ENCODE results near the gene MAGEF1. TPM values are rescaled to one million over a fixed set of nuclear protein-coding genes. Genes with fewer than 3 reads are reported as not detected.

MAGEF1 gene
- total and polyA plus RNA-seq, 2 donors (not counting 3 experiments of a cell fraction or from before 2014, with no cell fraction given): 7.0 to 14.2 TPM

- no peaks in the 10 kb centered on the region for H4K20me1 ChIP-seq (replicated peaks; ENCODE audit: control insufficient read depth, extremely low read depth, insufficient read depth, low read length)
- H3K9me3 ChIP-seq (replicated peaks; ENCODE audit: control insufficient read depth, insufficient read depth, low read length): no peaks in the 10 kb centered on the region
- H3K79me2 ChIP-seq (ENCODE audit: control insufficient read depth, insufficient read depth, low read length): no peaks in the 10 kb centered on the region
- intact Hi-C loops (cut with micrococcal nuclease): no loop called here
- H3K27me3 ChIP-seq (ENCODE audit: control insufficient read depth in 2 of 2, insufficient read depth in 2 of 2, low read length in 2 of 2): peaks cover 0 to 5% of the 10 kb centered on the region in 2 experiments
- ChIA-PET CTCF (no interaction called here), POLR2A (no interaction called here)
- dilution Hi-C loops (cut with MboI; ENCODE audit: extremely low pct_ligation_motif_present, low sequenced_read_pairs): no loop called here
- FAIRE-seq (no peak), DNase-seq (ENCODE audit: low read depth, low spot score) (no peak)
- no peak overlapping the region for H3K4me3 ChIP-seq (replicated peaks in 1 of 3; ENCODE audit: insufficient read depth in 1 of 3, low read depth in 1 of 3, low read length in 3 of 3)
- no peak overlapping the region for H3K4me2 ChIP-seq (ENCODE audit: insufficient read depth, low read length)
- H3K27ac ChIP-seq (ENCODE audit: insufficient read depth, low read depth, low read length): no peak overlapping the region
- H3K36me3 ChIP-seq (ENCODE audit: control insufficient read depth in 2 of 2, extremely low read depth in 1 of 2, insufficient read depth in 2 of 2, low read length in 2 of 2): no peaks in the 10 kb centered on the region
- H3K9ac ChIP-seq (replicated peaks; ENCODE audit: extremely low read depth, insufficient read depth, low read length): no peak overlapping the region
- no peak overlapping the region for H2AFZ ChIP-seq (ENCODE audit: low read depth, low read length)
- H3K9me1 ChIP-seq (replicated peaks; ENCODE audit: control insufficient read depth, extremely low read depth, insufficient read depth, low read length): no peaks in the 10 kb centered on the region
- BruUV-seq (replicated peaks): no TSS peak
- TF ChIP-seq FOS (IDR thresholded peaks at IDR 0.05; ENCODE audit: borderline replicate concordance, insufficient read depth, low read length) (no peak), MAX (IDR thresholded peaks at IDR 0.05; ENCODE audit: insufficient read depth, insufficient read length) (no peak), EZH2 (IDR thresholded peaks at IDR 0.05; ENCODE audit: borderline replicate concordance, low read depth, low read length, severe bottlenecking) (no peak), JUN (IDR thresholded peaks at IDR 0.05; ENCODE audit: borderline replicate concordance, insufficient read depth, insufficient read length, low read depth) (no peak), POLR2AphosphoS5 (IDR thresholded peaks at IDR 0.05; ENCODE audit: insufficient read depth, low read depth, low read length) (no peak), GATA2 (IDR thresholded peaks at IDR 0.05; ENCODE audit: insufficient read depth, insufficient read length, low read depth, low read length) (no peak), CTCF (IDR thresholded peaks at IDR 0.05; ENCODE audit: extremely low read depth in 1 of 2, insufficient read depth in 1 of 2, low read depth in 1 of 2, low read length in 2 of 2) (no peak), MYC (IDR thresholded peaks at IDR 0.05; ENCODE audit: low read depth, low read length) (no peak), POLR2A (IDR thresholded peaks at IDR 0.05; ENCODE audit: low read depth, low read length) (no peak)
- no peaks in the 10 kb centered on the region for H3K4me1 ChIP-seq (ENCODE audit: control insufficient read depth, extremely low read depth, insufficient read depth, low read length)
These were observed 11.1 kb downstream of the MAGEF1 start for GRCh38 chr3:184700759-184701158.

All from endothelial cell of umbilical vein (primary cell).